Colonic mucosa (tissue), 4 donors: ENCODE data around the gene VDAC2. TPM values are rescaled to one million over a fixed set of nuclear protein-coding genes. Genes with fewer than 3 reads are reported as not detected.
"Not testable (repeated sequence)": the region's sequence is repeated elsewhere in the genome, so short reads cannot be mapped to it uniquely, and the experiment has no call there.

Source experiments
- DNase-seq: peaks from one replicate; pipeline ENCODE4 v3.0.0-alpha.2; 2020
- H3K27ac ChIP-seq: fragments of 200-600 bp; one replicate; pipeline ENCODE4 v1.8.0; 2021
- H3K27me3 ChIP-seq: fragments of 200-600 bp; one replicate; pipeline ENCODE4 v1.8.0; 2021
- H3K36me3 ChIP-seq: fragments of 200-600 bp; one replicate; pipeline ENCODE4 v1.8.0; 2021
- H3K4me1 ChIP-seq: fragments of 200-600 bp; one replicate; pipeline ENCODE4 v1.8.0; 2021; ENCODE audit warnings: mild to moderate bottlenecking
- H3K4me3 ChIP-seq: fragments of 200-600 bp; one replicate; pipeline ENCODE4 v1.8.0; 2021
- H3K9ac ChIP-seq, 2 donors: one replicate each; pipeline ENCODE4 v1.7.0; 2013; ENCODE audit warnings: control low read depth in 2 of 2, low read depth in 2 of 2, low read length in 2 of 2
- H3K9me3 ChIP-seq: fragments of 200-600 bp; one replicate; pipeline ENCODE4 v1.8.0; 2021
- CTCF ChIP-seq: fragments of 200-600 bp; IDR thresholded peaks from one replicate; pipeline ENCODE4 v1.8.0; 2022; ENCODE audit warnings: antibody characterized with exemption, mild to moderate bottlenecking
- intact Hi-C: fragments of 100-400 bp; cut with DNase I; formaldehyde crosslinking; loops from one replicate; pipeline ENCODE4 v1.14.1; 2022
- total RNA-seq, 2 donors: library from RNA; stranded (reverse); fragmentation: NEBNext Ultra II Directional in 1 of 2; extraction: Animal tissue kit (Norgen Biotek cat#: 25700) in 1 of 2; gene quantifications; one replicate each; pipeline ENCODE4 v1.2.1, GENCODE V29; 2021
- donor health status: healthy.
- donor health status: DM: no; HTN: no; CAD: no.
- donor health status: DM: no; HTN: no; CAD: no.

VDAC2 gene
- total RNA-seq, 2 donors from 2014 or later = 314 to 430 TPM

- Histone ChIP-seq H3K9ac (no peak overlapping the region), H3K27ac (peak overlapping the region; percentile 79)
- no peak for TF ChIP-seq CTCF
These were observed 18.6 kb upstream of the VDAC2 start for GRCh38 chr10:75191821-75192568.

DNA sequence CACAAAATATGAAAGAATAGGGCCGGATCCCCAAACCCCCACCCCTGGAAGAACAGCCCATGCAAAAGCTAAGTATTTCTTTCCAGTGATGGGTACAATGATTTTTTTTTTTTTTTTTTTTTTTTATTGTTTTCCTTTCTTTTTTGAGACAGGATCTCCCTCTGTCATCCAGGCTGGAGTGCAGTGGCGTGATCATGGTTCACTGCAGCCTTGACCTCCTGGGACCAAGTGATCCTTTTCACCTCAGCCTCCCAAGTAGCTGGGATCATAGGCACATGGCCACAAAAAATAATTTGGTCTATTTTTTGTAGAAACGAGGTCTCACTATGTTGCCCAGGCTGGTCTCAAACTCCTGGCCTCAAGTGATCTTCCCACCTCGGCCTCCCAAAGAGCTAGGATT is 16.0 kb upstream of the VDAC2 start:
- H3K9ac ChIP-seq, H3K27me3 ChIP-seq, H3K9me3 ChIP-seq, intact Hi-C loops, H3K36me3 ChIP-seq, DNase-seq, H3K4me1 ChIP-seq, H3K4me3 ChIP-seq: not testable (repeated sequence)
- H3K27ac ChIP-seq = peak overlapping the region; percentile 45

More at GRCh38 chr10:75191821-75192568, 18.6 kb upstream of the VDAC2 start:
- DNase-seq = peak; percentile 77
- Histone ChIP-seq H3K36me3 (no peaks in the 10 kb centered on the region), H3K9me3 (no peaks in the 10 kb centered on the region), H3K4me1 (peaks cover 12% of the 10 kb centered on the region), H3K27me3 (no peaks in the 10 kb centered on the region), H3K4me3 (no peak overlapping the region)
- intact Hi-C loops = no loop called here

DNA sequence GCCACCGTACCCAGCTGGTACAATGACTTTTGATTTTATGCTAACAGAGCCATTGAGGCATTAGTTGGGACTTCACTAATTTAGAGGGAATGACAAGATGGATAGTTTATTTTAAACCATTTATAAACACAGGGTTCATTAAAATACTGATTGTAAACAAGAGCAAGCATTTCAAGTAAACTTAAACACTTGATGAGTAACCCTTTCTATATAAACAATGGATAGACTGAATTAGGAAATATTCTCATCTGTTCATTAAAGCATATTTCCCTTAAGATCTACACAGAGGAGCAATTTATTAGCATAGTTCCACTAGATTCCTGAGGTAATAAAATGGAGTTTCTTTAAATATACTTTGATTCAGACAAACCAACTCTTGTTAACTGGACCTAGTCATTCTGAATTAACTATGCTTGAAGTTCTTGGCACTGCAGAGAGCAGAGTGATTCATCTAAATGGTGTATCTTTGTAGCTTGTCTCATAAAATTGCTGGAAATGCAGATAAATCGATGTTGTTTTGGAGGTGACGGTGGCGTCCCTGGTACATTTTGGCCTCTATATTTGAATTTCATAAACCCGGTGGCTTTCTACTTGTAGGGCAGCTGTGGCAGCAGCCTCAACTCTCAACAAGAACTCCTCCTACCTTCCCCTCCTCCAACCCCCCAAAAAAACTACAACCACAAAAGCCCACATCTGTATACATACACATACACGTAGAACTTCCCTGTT is 15.4 kb upstream of the VDAC2 start:
- H3K27ac ChIP-seq = peak overlapping the region; percentile 45
- H3K9me3 ChIP-seq = no peaks in the 10 kb centered on the region
- no peak for TF ChIP-seq CTCF
- H3K9ac ChIP-seq = no peak overlapping the region
- intact Hi-C loops = no loop called here
- H3K27me3 ChIP-seq = no peaks in the 10 kb centered on the region
- H3K4me1 ChIP-seq = peaks cover 8% of the 10 kb centered on the region
- H3K36me3 ChIP-seq = no peaks in the 10 kb centered on the region
- no peak overlapping the region for H3K4me3 ChIP-seq
- DNase-seq = no peak

- no peak for DNase-seq
- Histone ChIP-seq H3K4me1 (peaks cover 3% of the 10 kb centered on the region), H3K9ac (no peak overlapping the region), H3K9me3 (no peaks in the 10 kb centered on the region), H3K27me3 (no peaks in the 10 kb centered on the region), H3K4me3 (no peak overlapping the region), H3K36me3 (no peaks in the 10 kb centered on the region), H3K27ac (no peak overlapping the region)
- no peak for TF ChIP-seq CTCF
- intact Hi-C loops = no loop called here
These were observed 13.5 kb upstream of the VDAC2 start for GRCh38 chr10:75197066-75197465.

DNA sequence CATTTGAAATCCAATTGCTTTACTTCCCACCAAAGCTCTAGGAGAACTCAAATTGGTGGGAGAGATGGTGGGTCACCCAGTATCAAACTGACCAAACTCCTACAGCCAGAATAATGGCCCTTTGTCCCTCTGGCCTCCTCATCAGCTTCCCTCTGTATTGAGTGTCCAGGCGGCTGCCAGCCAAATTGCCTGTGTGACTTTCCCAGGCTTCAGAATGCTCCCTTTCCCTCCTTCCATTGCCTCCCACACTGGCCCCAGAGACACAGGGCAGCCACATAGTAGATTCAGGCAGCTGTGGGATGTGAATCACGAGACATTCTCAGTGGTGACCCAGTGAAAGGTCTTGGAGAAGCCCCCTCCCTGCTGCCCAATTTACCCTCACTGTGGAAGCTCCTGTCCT is 12.7 kb upstream of the VDAC2 start:
- no peak for DNase-seq
- Histone ChIP-seq H3K4me3 (no peak overlapping the region), H3K27ac (no peak overlapping the region), H3K4me1 (peaks cover 7% of the 10 kb centered on the region), H3K9me3 (no peaks in the 10 kb centered on the region), H3K27me3 (no peaks in the 10 kb centered on the region), H3K9ac (no peak overlapping the region), H3K36me3 (no peaks in the 10 kb centered on the region)
- no peak for TF ChIP-seq CTCF
- intact Hi-C loops = no loop called here

GRCh38 chr10:75199949-75200348 is 10.6 kb upstream of the VDAC2 start:
- H3K27me3 ChIP-seq, DNase-seq, H3K36me3 ChIP-seq, H3K9me3 ChIP-seq, intact Hi-C loops, H3K4me1 ChIP-seq, H3K9ac ChIP-seq, H3K4me3 ChIP-seq, H3K27ac ChIP-seq: not testable (repeated sequence)
